VCaP (cell line): ENCODE measurements around the gene UBE3D.

Experiments used
- H3K27ac ChIP-seq: fragments of 450-650 bp; 2 replicates; pipeline ENCODE4 v1.5.1; 2017
- TF ChIP-seq, protein P1 (sequence below): fragments of 450-650 bp; conservative IDR thresholded peaks from 2 replicates; pipeline ENCODE4 v1.5.1; 2017; ENCODE audit warnings: mild to moderate bottlenecking, moderate library complexity

UBE3D gene

GRCh38 chr6:82910820-82911219 is 154.8 kb downstream of the UBE3D start:
- TF ChIP-seq, protein P1, sequence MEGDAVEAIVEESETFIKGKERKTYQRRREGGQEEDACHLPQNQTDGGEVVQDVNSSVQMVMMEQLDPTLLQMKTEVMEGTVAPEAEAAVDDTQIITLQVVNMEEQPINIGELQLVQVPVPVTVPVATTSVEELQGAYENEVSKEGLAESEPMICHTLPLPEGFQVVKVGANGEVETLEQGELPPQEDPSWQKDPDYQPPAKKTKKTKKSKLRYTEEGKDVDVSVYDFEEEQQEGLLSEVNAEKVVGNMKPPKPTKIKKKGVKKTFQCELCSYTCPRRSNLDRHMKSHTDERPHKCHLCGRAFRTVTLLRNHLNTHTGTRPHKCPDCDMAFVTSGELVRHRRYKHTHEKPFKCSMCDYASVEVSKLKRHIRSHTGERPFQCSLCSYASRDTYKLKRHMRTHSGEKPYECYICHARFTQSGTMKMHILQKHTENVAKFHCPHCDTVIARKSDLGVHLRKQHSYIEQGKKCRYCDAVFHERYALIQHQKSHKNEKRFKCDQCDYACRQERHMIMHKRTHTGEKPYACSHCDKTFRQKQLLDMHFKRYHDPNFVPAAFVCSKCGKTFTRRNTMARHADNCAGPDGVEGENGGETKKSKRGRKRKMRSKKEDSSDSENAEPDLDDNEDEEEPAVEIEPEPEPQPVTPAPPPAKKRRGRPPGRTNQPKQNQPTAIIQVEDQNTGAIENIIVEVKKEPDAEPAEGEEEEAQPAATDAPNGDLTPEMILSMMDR: no peak

DNA sequence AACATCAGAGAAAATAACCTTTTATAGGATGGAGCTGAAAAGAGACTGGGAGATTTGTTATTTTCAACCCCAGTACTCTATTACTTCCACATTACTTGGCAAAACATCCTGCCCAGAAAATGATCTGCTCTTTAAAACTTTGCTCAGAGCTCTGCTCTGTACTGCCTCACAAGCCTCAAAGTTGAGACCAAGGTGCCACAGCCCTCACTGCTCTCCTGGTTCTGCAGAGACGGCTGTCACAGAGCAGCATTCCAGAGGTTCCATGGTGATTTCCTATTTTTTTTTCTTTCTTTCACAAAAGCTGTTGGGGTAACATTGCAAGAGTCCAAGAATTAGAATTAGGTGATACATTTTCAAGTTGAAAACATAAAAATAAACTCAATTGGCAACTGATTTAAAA is 155.2 kb downstream of the UBE3D start:
- TF ChIP-seq, protein P1: no peak
- no peak overlapping the region for H3K27ac ChIP-seq

More at GRCh38 chr6:82910820-82911219, 154.8 kb downstream of the UBE3D start:
- no peak overlapping the region for H3K27ac ChIP-seq

DNA sequence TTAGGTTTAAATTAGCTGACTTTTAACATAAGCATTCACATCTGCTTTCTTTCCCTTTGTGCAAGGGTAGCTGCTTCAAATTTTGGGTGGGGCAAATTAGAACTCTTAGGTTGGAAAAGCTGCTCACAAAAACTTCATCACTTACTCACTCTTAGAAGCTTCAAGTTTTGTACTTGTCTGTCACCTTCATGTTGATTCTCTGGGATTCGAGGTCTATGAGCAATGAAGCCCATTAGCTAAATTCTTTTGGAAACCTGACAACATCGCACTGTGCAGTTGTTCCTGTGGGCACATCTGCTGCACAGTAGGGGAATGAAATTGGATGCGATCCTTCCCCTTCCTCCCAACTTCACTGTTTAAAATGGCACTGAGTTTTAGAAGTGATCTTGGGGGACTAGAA is 156.1 kb downstream of the UBE3D start:
- TF ChIP-seq, protein P1: no peak
- no peak overlapping the region for H3K27ac ChIP-seq

GRCh38 chr6:82908661-82909060 is 157.0 kb downstream of the UBE3D start:
- TF ChIP-seq, protein P1: no peak

GRCh38 chr6:82906951-82907350 is 158.7 kb downstream of the UBE3D start:
- TF ChIP-seq, protein P1: no peak
- no peak overlapping the region for H3K27ac ChIP-seq

More at GRCh38 chr6:82908661-82909060, 157.0 kb downstream of the UBE3D start:
- no peak overlapping the region for H3K27ac ChIP-seq

- H3K27ac ChIP-seq: no peak overlapping the region
- TF ChIP-seq, protein P1: no peak
These were observed 159.2 kb downstream of the UBE3D start for GRCh38 chr6:82906489-82906888.

DNA sequence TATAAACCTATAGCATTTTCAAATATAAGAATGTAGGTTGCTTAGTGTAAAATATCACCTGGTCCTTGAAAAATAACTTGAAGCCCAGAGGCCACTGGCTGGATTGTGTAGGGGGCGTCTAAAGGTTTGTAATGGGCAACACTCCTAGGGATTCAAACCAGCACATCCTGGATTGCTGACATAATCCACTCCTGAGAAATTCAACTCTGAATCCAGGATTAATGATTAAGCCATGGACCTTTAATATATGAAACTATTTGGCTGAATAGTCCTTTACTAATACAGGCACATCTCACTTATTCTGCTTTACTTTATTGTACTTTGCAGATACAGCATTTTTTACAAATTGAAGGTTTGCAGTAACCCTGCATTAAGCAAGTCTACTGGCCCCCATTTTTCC is 160.8 kb downstream of the UBE3D start:
- TF ChIP-seq, protein P1: no peak

More for the DNA sequence above, 160.8 kb downstream of the UBE3D start:
- H3K27ac ChIP-seq: no peak overlapping the region
